GM20431 (cell line): ENCODE measurements around the gene GOLGA6L7.
"Not testable (repeated sequence)": the region's sequence is repeated elsewhere in the genome, so short reads cannot be mapped to it uniquely, and the experiment has no call there.

Source experiments
- in situ Hi-C: fragments of 300-500 bp; cut with MseI, MboI; formaldehyde crosslinking; loops from one replicate; pipeline ENCODE4 v1.15.0; 2020; ENCODE audit warnings: low sequenced_read_pairs; ENCODE audit not compliant: unreplicated experiment

The GOLGA6L7 gene

GRCh38 chr15:28798234-28798633 is 50.2 kb downstream of the GOLGA6L7 start:
- in situ Hi-C loops = not testable (repeated sequence)

GRCh38 chr15:28794231-28794630 is 54.2 kb downstream of the GOLGA6L7 start:
- in situ Hi-C loops = not testable (repeated sequence)
